ENCODE data around the gene CRACDL. TPM values are rescaled to one million over a fixed set of nuclear protein-coding genes. Genes with fewer than 3 reads are reported as not detected.

Gene CRACDL
- polyA plus RNA-seq, 1 donor (not counting 4 experiments of a cell fraction or from before 2014, with no cell fraction given) = 1.6 TPM

DNA sequence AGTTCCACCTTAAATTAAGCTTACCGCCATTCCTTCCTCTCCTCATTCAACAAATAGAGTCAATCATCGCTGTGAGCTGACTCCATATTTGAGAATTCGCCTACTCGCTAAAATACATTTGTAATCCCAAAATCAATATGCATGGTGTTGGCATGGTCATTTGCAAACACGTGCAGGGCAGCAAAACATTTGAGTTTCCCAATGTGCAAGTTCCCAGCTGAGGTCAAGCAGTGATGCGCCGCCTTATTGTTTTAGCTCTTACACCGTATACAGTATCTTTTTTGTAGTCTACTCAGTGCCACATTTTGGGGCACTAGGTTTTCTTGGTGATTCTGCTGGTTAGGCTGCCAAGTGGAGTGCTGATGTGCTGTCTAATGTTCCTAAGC, 131.8 kb downstream of the CRACDL start:
- Histone ChIP-seq H3K9me3 (ENCODE audit: control insufficient read depth, low read depth, low read length) (no peaks in the 10 kb centered on the region), H3K9me1 (ENCODE audit: control insufficient read depth, extremely low read depth, insufficient read depth, low read length) (no peaks in the 10 kb centered on the region), H3K36me3 (ENCODE audit: control insufficient read depth in 2 of 2, extremely low read depth in 1 of 2, insufficient read depth in 2 of 2, low read length in 2 of 2) (no peaks in the 10 kb centered on the region), H2AFZ (ENCODE audit: control insufficient read depth, low read length) (no peak overlapping the region), H3K27me3 (ENCODE audit: control insufficient read depth, extremely low read depth, insufficient read depth, low read length) (no peaks in the 10 kb centered on the region), H4K20me1 (ENCODE audit: control insufficient read depth, extremely low read depth, insufficient read depth, low read length) (no peaks in the 10 kb centered on the region), H3K9ac (ENCODE audit: control insufficient read depth, extremely low read depth, insufficient read depth, low read length) (no peak overlapping the region), H3K4me1 (ENCODE audit: control insufficient read depth, extremely low read depth, insufficient read depth, low read length) (peaks cover 16% of the 10 kb centered on the region), H3K79me2 (ENCODE audit: control insufficient read depth, insufficient read depth, low read length) (no peaks in the 10 kb centered on the region), H3K27ac (ENCODE audit: control insufficient read depth, insufficient read depth, low read length) (no peak overlapping the region), H3K4me3 (ENCODE audit: control insufficient read depth in 2 of 3, extremely low read depth in 1 of 3, insufficient read depth in 2 of 3, low read depth in 1 of 3, low read length in 3 of 3) (no peak overlapping the region), H3K4me2 (ENCODE audit: control insufficient read depth, extremely low read depth, insufficient read depth, low read depth, low read length) (no peak overlapping the region)
- dilution Hi-C loops (cut with MboI; ENCODE audit: extremely low pct_ligation_motif_present, low sequenced_read_pairs) = no loop called here
- DNase-seq (ENCODE audit: low read depth, low spot score) (no peak), FAIRE-seq (no peak)
- TF ChIP-seq EZH2 (IDR thresholded peaks at IDR 0.05; ENCODE audit: low read length) = no peak
- TF ChIP-seq, protein P1, sequence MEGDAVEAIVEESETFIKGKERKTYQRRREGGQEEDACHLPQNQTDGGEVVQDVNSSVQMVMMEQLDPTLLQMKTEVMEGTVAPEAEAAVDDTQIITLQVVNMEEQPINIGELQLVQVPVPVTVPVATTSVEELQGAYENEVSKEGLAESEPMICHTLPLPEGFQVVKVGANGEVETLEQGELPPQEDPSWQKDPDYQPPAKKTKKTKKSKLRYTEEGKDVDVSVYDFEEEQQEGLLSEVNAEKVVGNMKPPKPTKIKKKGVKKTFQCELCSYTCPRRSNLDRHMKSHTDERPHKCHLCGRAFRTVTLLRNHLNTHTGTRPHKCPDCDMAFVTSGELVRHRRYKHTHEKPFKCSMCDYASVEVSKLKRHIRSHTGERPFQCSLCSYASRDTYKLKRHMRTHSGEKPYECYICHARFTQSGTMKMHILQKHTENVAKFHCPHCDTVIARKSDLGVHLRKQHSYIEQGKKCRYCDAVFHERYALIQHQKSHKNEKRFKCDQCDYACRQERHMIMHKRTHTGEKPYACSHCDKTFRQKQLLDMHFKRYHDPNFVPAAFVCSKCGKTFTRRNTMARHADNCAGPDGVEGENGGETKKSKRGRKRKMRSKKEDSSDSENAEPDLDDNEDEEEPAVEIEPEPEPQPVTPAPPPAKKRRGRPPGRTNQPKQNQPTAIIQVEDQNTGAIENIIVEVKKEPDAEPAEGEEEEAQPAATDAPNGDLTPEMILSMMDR (optimal IDR thresholded peaks at IDR 0.05 in 1 of 3, IDR thresholded peaks at IDR 0.05 in 1 of 3, conservative IDR thresholded peaks at IDR 0.05 in 1 of 3; ENCODE audit: extremely low read depth in 1 of 3, insufficient read depth in 2 of 3, low read length in 3 of 3) = no peak

DNA sequence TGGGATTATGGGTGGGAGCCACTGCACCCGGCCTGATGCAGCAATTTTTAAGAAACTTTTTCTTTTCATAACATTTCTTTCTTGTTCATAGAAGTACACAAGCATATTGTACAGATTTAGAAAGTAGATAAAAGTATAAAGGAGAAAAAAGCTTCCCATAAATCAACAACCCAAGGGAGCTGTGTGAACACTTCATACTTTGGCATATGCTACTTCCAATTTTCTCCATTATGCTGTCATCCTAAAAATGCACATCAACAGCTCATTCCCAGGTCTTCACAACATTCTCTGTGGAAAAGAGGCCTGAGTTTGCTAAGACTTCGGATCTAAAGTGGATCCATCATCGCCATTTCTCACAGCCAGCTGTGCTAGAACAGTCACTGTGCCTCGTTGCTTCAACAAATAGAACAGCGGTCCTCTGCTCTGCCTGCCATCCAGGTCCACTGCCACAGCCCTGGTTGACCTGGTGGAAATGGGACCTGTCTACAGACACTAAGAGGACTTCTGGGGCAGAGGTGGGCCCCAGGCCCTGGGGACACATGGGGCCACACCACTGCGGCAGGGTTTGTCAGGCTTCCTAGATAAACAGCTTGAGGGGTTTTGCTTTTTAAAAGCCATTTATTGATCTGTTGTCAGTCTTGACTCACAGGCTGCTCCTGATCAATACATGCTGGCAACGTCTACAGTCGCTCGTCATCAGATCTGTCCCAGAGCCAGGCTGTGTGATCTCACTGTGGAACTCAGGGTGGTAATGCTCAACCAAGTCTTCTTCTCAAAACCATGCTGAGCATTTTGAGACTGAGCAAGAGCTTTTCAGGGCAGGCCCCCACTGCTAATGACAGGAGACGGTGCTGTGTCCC, 132.4 kb downstream of the CRACDL start:
- Histone ChIP-seq H3K4me1 (ENCODE audit: control insufficient read depth, extremely low read depth, insufficient read depth, low read length) (peaks cover 18% of the 10 kb centered on the region), H3K36me3 (ENCODE audit: control insufficient read depth in 2 of 2, extremely low read depth in 1 of 2, insufficient read depth in 2 of 2, low read length in 2 of 2) (no peaks in the 10 kb centered on the region), H2AFZ (ENCODE audit: control insufficient read depth, low read length) (no peak overlapping the region), H3K9me3 (ENCODE audit: control insufficient read depth, low read depth, low read length) (no peaks in the 10 kb centered on the region), H4K20me1 (ENCODE audit: control insufficient read depth, extremely low read depth, insufficient read depth, low read length) (no peaks in the 10 kb centered on the region), H3K27me3 (ENCODE audit: control insufficient read depth, extremely low read depth, insufficient read depth, low read length) (no peaks in the 10 kb centered on the region), H3K9me1 (ENCODE audit: control insufficient read depth, extremely low read depth, insufficient read depth, low read length) (no peaks in the 10 kb centered on the region), H3K9ac (ENCODE audit: control insufficient read depth, extremely low read depth, insufficient read depth, low read length) (no peak overlapping the region), H3K79me2 (ENCODE audit: control insufficient read depth, insufficient read depth, low read length) (no peaks in the 10 kb centered on the region), H3K4me2 (ENCODE audit: control insufficient read depth, extremely low read depth, insufficient read depth, low read depth, low read length) (no peak overlapping the region), H3K4me3 (ENCODE audit: control insufficient read depth in 2 of 3, extremely low read depth in 1 of 3, insufficient read depth in 2 of 3, low read depth in 1 of 3, low read length in 3 of 3) (no peak overlapping the region), H3K27ac (ENCODE audit: control insufficient read depth, insufficient read depth, low read length) (no peak overlapping the region)
- DNase-seq (ENCODE audit: low read depth, low spot score) = no peak
- FAIRE-seq = no peak
- dilution Hi-C loops (cut with MboI; ENCODE audit: extremely low pct_ligation_motif_present, low sequenced_read_pairs) = no loop called here
- no peak for TF ChIP-seq EZH2 (IDR thresholded peaks at IDR 0.05; ENCODE audit: low read length)
- TF ChIP-seq, protein P1 (optimal IDR thresholded peaks at IDR 0.05 in 1 of 3, IDR thresholded peaks at IDR 0.05 in 1 of 3, conservative IDR thresholded peaks at IDR 0.05 in 1 of 3; ENCODE audit: extremely low read depth in 1 of 3, insufficient read depth in 2 of 3, low read length in 3 of 3) = no peak

Data from keratinocyte (primary cell).